GM20000 (cell line): ENCODE measurements around the gene GPR108.
"Not testable (repeated sequence)": the region's sequence is repeated elsewhere in the genome, so short reads cannot be mapped to it uniquely, and the experiment has no call there.

Experiments
- DNase-seq: peaks from one replicate; pipeline ENCODE4 v3.0.0; 2012; ENCODE audit warnings: low spot score
- TF ChIP-seq, protein P1 (sequence below): IDR thresholded peaks from 2 replicates; pipeline ENCODE4 v1.5.1; 2012; ENCODE audit warnings: mild to moderate bottlenecking, control low read depth; ENCODE audit errors: extremely low read depth, missing control alignments

The GPR108 gene

GRCh38 chr19:6773323-6773931, 36.0 kb upstream of the GPR108 start:
- peak; percentile 69 for DNase-seq
- TF ChIP-seq, protein P1, sequence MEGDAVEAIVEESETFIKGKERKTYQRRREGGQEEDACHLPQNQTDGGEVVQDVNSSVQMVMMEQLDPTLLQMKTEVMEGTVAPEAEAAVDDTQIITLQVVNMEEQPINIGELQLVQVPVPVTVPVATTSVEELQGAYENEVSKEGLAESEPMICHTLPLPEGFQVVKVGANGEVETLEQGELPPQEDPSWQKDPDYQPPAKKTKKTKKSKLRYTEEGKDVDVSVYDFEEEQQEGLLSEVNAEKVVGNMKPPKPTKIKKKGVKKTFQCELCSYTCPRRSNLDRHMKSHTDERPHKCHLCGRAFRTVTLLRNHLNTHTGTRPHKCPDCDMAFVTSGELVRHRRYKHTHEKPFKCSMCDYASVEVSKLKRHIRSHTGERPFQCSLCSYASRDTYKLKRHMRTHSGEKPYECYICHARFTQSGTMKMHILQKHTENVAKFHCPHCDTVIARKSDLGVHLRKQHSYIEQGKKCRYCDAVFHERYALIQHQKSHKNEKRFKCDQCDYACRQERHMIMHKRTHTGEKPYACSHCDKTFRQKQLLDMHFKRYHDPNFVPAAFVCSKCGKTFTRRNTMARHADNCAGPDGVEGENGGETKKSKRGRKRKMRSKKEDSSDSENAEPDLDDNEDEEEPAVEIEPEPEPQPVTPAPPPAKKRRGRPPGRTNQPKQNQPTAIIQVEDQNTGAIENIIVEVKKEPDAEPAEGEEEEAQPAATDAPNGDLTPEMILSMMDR: no peak

- TF ChIP-seq, protein P1: no peak
- no peak for DNase-seq
Observed at GRCh38 chr19:6772866-6773322, 35.5 kb upstream of the GPR108 start.

DNA sequence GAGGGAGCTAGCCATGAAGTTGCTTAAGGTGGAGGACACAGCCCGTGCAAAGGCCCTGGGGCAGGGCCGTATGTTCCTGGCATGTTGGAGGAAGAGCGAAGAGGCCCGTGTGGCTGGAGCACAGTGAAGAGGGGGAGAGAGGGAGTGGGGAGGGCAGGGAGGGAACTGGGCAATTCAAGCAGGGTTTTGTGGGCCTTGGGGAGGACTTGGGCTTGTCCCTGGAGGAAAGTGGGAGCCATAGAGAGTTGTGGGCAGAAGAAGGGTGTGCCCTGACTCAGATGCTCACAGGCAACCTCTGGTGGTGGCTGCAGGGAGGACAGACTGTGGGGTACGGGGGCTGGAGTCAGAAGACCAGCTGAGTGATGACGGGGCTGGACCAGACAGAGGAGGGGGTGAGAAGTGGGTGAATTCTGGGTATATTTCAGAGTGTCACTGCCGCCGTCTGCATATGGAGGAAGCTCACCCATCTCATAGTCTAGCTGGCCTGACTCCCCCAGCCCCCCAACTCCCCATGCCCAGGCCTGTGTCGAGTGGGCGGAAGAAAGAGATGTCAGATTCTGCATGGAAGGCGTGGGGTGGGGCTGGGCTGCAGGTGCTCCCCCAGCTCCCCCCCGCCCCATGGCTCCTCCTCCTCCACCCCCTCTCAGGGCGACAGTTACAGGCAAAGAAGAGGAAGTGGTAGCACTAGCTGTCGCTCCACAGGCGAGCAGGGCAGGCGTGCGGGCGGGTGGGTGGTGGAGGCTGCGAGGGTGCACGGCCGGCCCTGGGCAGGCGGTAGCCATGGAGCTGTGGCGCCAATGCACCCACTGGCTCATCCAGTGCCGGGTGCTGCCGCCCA, 34.9 kb upstream of the GPR108 start, which contains the start of gene VAV1:
TSS of gene VAV1 (plus strand) at position 681 of the 838 bp plus-strand sequence. CDS start at position 781, 100 bp downstream.
- TF ChIP-seq, protein P1: peak; percentile 57
- DNase-seq: peak; percentile 92

- DNase-seq: not testable (repeated sequence)
Observed at GRCh38 chr19:6771648-6772027, 34.3 kb upstream of the GPR108 start.

DNA sequence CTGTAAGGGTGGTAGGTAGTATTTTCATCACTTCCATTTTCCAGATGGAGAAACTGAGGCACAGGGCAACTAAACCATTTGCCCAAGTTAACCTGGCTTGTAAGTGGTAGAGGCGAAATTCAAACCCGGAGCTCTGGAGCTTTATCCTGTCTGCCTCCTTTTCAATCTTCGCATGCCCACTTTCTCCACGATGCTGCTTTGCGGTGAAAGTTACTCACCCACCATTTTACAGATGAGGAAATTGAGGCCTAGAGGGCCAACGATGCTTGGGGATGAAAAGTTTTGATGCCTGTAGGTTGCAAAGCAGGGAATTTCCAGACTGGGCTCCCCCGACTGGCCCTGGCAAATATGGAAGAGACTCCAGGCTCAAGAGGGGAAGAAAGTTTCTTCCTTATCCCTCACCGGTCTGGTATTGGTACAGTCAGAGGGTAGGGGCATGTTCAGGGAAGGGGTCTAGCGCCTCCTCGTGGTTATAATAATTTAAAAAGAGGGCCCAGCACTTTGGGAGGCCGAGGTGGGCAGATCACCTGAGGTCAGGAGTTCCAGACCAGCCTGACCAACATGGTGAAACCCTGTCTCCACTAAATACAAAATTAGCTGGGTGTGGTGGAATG, 31.7 kb upstream of the GPR108 start:
- TF ChIP-seq, protein P1: no peak
- no peak for DNase-seq

DNA sequence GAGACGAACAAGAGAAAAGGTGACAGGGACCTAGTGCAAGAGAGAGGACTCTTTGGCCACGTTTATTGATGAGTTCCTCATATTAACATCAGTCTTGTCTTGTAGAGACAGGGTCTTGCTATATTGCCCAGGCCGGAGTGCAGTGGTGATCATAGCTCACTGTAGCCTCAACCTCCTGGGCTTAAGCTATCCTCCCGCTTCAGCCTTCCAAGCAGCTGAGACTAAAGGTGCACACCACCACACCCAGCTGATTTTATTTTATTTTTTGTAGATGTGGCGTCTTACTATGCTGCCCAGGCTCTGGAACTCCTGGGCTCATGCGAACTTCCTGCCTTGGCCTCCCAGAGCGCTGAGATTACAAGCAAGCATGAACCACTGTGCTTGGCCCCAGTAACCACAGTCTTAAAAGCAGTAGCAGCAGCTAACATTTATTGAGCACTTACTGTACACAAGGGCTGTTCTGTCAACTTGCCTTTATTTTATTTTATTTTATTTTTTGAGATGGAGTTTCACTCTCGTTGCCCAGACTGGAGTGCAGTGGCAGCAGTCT, 30.9 kb upstream of the GPR108 start:
- TF ChIP-seq, protein P1: no peak
- no peak for DNase-seq

- DNase-seq: peak; percentile 95
- TF ChIP-seq, protein P1: no peak
Observed at GRCh38 chr19:6767357-6768235, 30.2 kb upstream of the GPR108 start, which contains the start of gene SH2D3A. TSS of gene SH2D3A (minus strand) at chr19:6767435. CDS start at chr19:6763748, 3,687 bp downstream.
